HG02884 (cell line): Measurements from ENCODE around the gene CCT4.
"Not testable (repeated sequence)": the region's sequence is repeated elsewhere in the genome, so short reads cannot be mapped to it uniquely, and the experiment has no call there.

ENCODE experiments used
- ATAC-seq: cut with Tn5 transposase; IDR thresholded peaks from one replicate; pipeline ENCODE4 v1.9.1; 2021; ENCODE audit warnings: mild to moderate bottlenecking, moderate library complexity; ENCODE audit not compliant: unreplicated experiment

Gene CCT4

GRCh38 chr2:61879351-61879750 lies 9.1 kb downstream of the CCT4 start:
- not testable (repeated sequence) for ATAC-seq

- no peak for ATAC-seq
Observed at GRCh38 chr2:61878761-61879160, 9.7 kb downstream of the CCT4 start.

GRCh38 chr2:61877571-61878245 lies 10.7 kb downstream of the CCT4 start:
- no peak for ATAC-seq

- no peak for ATAC-seq
Observed at GRCh38 chr2:61876400-61876799, 12.1 kb downstream of the CCT4 start.

GRCh38 chr2:61866482-61867089 lies 21.9 kb downstream of the CCT4 start:
- ATAC-seq: not testable (repeated sequence)

- ATAC-seq: no peak
Observed at GRCh38 chr2:61862085-61862484, 26.4 kb downstream of the CCT4 start.

- ATAC-seq: no peak
Observed at GRCh38 chr2:61857224-61857623, 31.2 kb downstream of the CCT4 start.

GRCh38 chr2:61855318-61855613 lies 33.2 kb downstream of the CCT4 start:
- no peak for ATAC-seq

- peak; percentile 90 for ATAC-seq
Observed at GRCh38 chr2:61854564-61855317, 33.7 kb downstream of the CCT4 start.

GRCh38 chr2:61853847-61854563 lies 34.5 kb downstream of the CCT4 start, which contains the start of gene FAM161A:
Gene FAM161A (minus strand): TSS chr2:61854060. CDS start chr2:61854041, 19 bp downstream.
- peak; percentile 76 for ATAC-seq

GRCh38 chr2:61853086-61853846 lies 35.2 kb downstream of the CCT4 start:
- ATAC-seq: peak; percentile 50

- not testable (repeated sequence) for ATAC-seq
Observed at GRCh38 chr2:61851270-61851669, 37.2 kb downstream of the CCT4 start.

GRCh38 chr2:61845320-61845719 lies 43.1 kb downstream of the CCT4 start:
- no peak for ATAC-seq

- ATAC-seq: no peak
Observed at GRCh38 chr2:61841286-61841685, 47.2 kb downstream of the CCT4 start.

GRCh38 chr2:61834893-61835292 lies 53.6 kb downstream of the CCT4 start:
- no peak for ATAC-seq

- ATAC-seq: no peak
Observed at GRCh38 chr2:61833971-61834370, 54.5 kb downstream of the CCT4 start.

- no peak for ATAC-seq
Observed at GRCh38 chr2:61832183-61832841, 56.1 kb downstream of the CCT4 start.

- no peak for ATAC-seq
Observed at GRCh38 chr2:61822255-61822654, 66.2 kb downstream of the CCT4 start.
